Neural cell (in vitro differentiated cells): ENCODE data around the gene RNASE13. TPM values are rescaled to one million over a fixed set of nuclear protein-coding genes. Genes with fewer than 3 reads are reported as not detected.
"Not testable (repeated sequence)": the region's sequence is repeated elsewhere in the genome, so short reads cannot be mapped to it uniquely, and the experiment has no call there.

Experiments
- H2AFZ ChIP-seq: fragments of 200-600, 300-800 bp; sonication (generic), shearing (Covaris generic); 2 replicates; pipeline ENCODE4 v1.6.0; 2014; ENCODE audit warnings: low read depth, mild to moderate bottlenecking, antibody characterized with exemption, low read length, moderate library complexity
- H3F3A ChIP-seq: fragments of 200-600 bp; shearing (Covaris generic); 2 replicates; pipeline ENCODE4 v1.6.1; 2016; ENCODE audit warnings: mild to moderate bottlenecking, moderate library complexity, mixed read lengths, antibody characterized with exemption, low read length; ENCODE audit not compliant: insufficient read depth, poor library complexity, severe bottlenecking
- H3K27ac ChIP-seq: fragments of 200-600, 300-800 bp; sonication (generic), shearing (Covaris generic); 2 replicates; pipeline ENCODE4 v1.5.1; 2014; ENCODE audit warnings: mild to moderate bottlenecking, low read length, moderate library complexity
- H3K27me3 ChIP-seq: fragments of 300-800, 200-600 bp; sonication (generic), shearing (Covaris generic); 2 replicates; pipeline ENCODE4 v1.6.0; 2014; ENCODE audit warnings: mild to moderate bottlenecking, low read depth, low read length, moderate library complexity; ENCODE audit not compliant: insufficient read depth
- H3K36me3 ChIP-seq: fragments of 300-800, 200-600 bp; sonication (generic), shearing (Covaris generic); 2 replicates; pipeline ENCODE4 v1.5.1; 2014; ENCODE audit warnings: mild to moderate bottlenecking, antibody characterized with exemption, low read length, moderate library complexity; ENCODE audit not compliant: insufficient read depth
- H3K4me2 ChIP-seq: fragments of 300-800, 200-600 bp; sonication (generic), shearing (Covaris generic); 2 replicates; pipeline ENCODE4 v1.6.0; 2014; ENCODE audit warnings: mild to moderate bottlenecking, low read length
- H3K4me3 ChIP-seq: fragments of 300-800, 200-600 bp; sonication (generic), shearing (Covaris generic); 2 replicates; pipeline ENCODE4 v1.5.1; 2014; ENCODE audit warnings: mild to moderate bottlenecking, low read length, moderate library complexity
- H3K79me2 ChIP-seq: fragments of 200-600 bp; shearing (Covaris generic); replicated peaks from 2 replicates; pipeline ENCODE4 v1.6.0; 2014; ENCODE audit warnings: mild to moderate bottlenecking, low read length, moderate library complexity; ENCODE audit not compliant: insufficient read depth
- H3K9ac ChIP-seq: fragments of 300-800, 200-600 bp; sonication (generic), shearing (Covaris generic); 2 replicates; pipeline ENCODE4 v1.6.1; 2016; ENCODE audit warnings: mild to moderate bottlenecking, low read length, mixed read lengths
- H3K9me2 ChIP-seq: fragments of 200-600 bp; shearing (Covaris generic); 2 replicates; pipeline ENCODE4 v1.6.1; 2016; ENCODE audit warnings: mild to moderate bottlenecking, low read length, mixed read lengths; ENCODE audit not compliant: insufficient read depth
- H3K9me3 ChIP-seq: fragments of 200-600, 300-800 bp; sonication (generic), shearing (Covaris generic); 2 replicates; pipeline ENCODE4 v1.6.1; 2016; ENCODE audit warnings: mild to moderate bottlenecking, mixed run types, low read length, moderate library complexity, mixed read lengths
- H4K20me1 ChIP-seq: fragments of 200-600 bp; shearing (Covaris generic); 2 replicates; pipeline ENCODE4 v1.6.1; 2016; ENCODE audit warnings: mild to moderate bottlenecking, mixed run types; ENCODE audit not compliant: insufficient read depth
- CTCF ChIP-seq: fragments of 450-650 bp; IDR thresholded peaks from 2 replicates; pipeline ENCODE4 v1.5.1; 2014; ENCODE audit warnings: antibody characterized with exemption, mild to moderate bottlenecking, moderate library complexity; ENCODE audit not compliant: poor library complexity, severe bottlenecking
- EP300 ChIP-seq: fragments of 450-650 bp; conservative IDR thresholded peaks from 2 replicates; pipeline ENCODE4 v1.6.1; 2014; ENCODE audit warnings: antibody characterized with exemption, mild to moderate bottlenecking, moderate library complexity; ENCODE audit not compliant: poor library complexity, severe bottlenecking
- EZH2 ChIP-seq: fragments of 200-600, 300-800 bp; shearing (Covaris generic), sonication (generic); IDR thresholded peaks from 2 replicates; pipeline ENCODE4 v1.6.1; 2014; ENCODE audit warnings: antibody characterized with exemption, low read length, borderline replicate concordance, mild to moderate bottlenecking; ENCODE audit not compliant: insufficient read depth, poor library complexity, severe bottlenecking
- MXI1 ChIP-seq: fragments of 450-650 bp; conservative IDR thresholded peaks from 2 replicates; pipeline ENCODE4 v1.6.1; 2014; ENCODE audit warnings: antibody characterized with exemption, mild to moderate bottlenecking; ENCODE audit not compliant: poor library complexity, severe bottlenecking
- POLR2AphosphoS5 ChIP-seq: IDR thresholded peaks from 2 replicates; pipeline ENCODE4 v1.6.1; 2012
- RAD21 ChIP-seq: fragments of 450-650 bp; conservative IDR thresholded peaks from 2 replicates; pipeline ENCODE4 v1.6.1; 2014; ENCODE audit warnings: antibody characterized with exemption, mild to moderate bottlenecking, moderate library complexity
- REST ChIP-seq: IDR thresholded peaks from 2 replicates; pipeline ENCODE4 v1.6.1; 2012; ENCODE audit warnings: borderline replicate concordance
- SMC3 ChIP-seq: fragments of 450-650 bp; conservative IDR thresholded peaks from 2 replicates; pipeline ENCODE4 v1.6.1; 2014; ENCODE audit warnings: antibody characterized with exemption, mild to moderate bottlenecking, moderate library complexity; ENCODE audit not compliant: poor library complexity
- TAF1 ChIP-seq: IDR thresholded peaks from 2 replicates; pipeline ENCODE4 v1.6.1; 2012; ENCODE audit warnings: low read depth
- polyA plus RNA-seq: library from polyadenylated mRNA; depleted of rRNA; stranded (reverse); fragments of >200 nt; gene quantifications from 2 replicates; pipeline ENCODE4 v1.2.3, GENCODE V29; 2014

RNASE13 gene
- polyA plus RNA-seq, 1 donor from 2014 or later = not detected

GRCh38 chr14:21014761-21015190 lies 19.8 kb downstream of the RNASE13 start:
- H3K79me2 ChIP-seq = no peaks in the 10 kb centered on the region
- no peaks in the 10 kb centered on the region for H4K20me1 ChIP-seq
- H3K9me2 ChIP-seq = no peaks in the 10 kb centered on the region
- H3K27ac ChIP-seq = peak overlapping the region; percentile 62
- H3K36me3 ChIP-seq = no peaks in the 10 kb centered on the region
- H3F3A ChIP-seq = no peaks in the 10 kb centered on the region
- peak overlapping the region; percentile 43 for H3K4me3 ChIP-seq
- no peaks in the 10 kb centered on the region for H3K27me3 ChIP-seq
- H3K4me2 ChIP-seq = no peak overlapping the region
- H3K9ac ChIP-seq = no peak overlapping the region
- no peaks in the 10 kb centered on the region for H3K9me3 ChIP-seq
- no peak overlapping the region for H2AFZ ChIP-seq
- TF ChIP-seq SMC3 (peak; percentile 93), EP300 (no peak), REST (no peak), POLR2AphosphoS5 (no peak), MXI1 (no peak), CTCF (peak; percentile 94), RAD21 (peak; percentile 92), EZH2 (no peak), TAF1 (no peak)

- no peak overlapping the region for H2AFZ ChIP-seq
- no peaks in the 10 kb centered on the region for H3K27me3 ChIP-seq
- no peak overlapping the region for H3K4me3 ChIP-seq
- no peaks in the 10 kb centered on the region for H3K9me2 ChIP-seq
- H3K9ac ChIP-seq = no peak overlapping the region
- TF ChIP-seq RAD21 = no peak
- no peak overlapping the region for H3K27ac ChIP-seq
- H3K9me3 ChIP-seq = no peaks in the 10 kb centered on the region
- no peak overlapping the region for H3K4me2 ChIP-seq
- H3F3A ChIP-seq = no peaks in the 10 kb centered on the region
- no peaks in the 10 kb centered on the region for H3K36me3 ChIP-seq
- H4K20me1 ChIP-seq = no peaks in the 10 kb centered on the region
- no peaks in the 10 kb centered on the region for H3K79me2 ChIP-seq
These were observed 23.5 kb downstream of the RNASE13 start for GRCh38 chr14:21011136-21011535.

- H3K27me3 ChIP-seq, H3K9me2 ChIP-seq, H3K27ac ChIP-seq, H2AFZ ChIP-seq, H3K9ac ChIP-seq, H3K4me2 ChIP-seq, H3F3A ChIP-seq, H4K20me1 ChIP-seq, H3K36me3 ChIP-seq, H3K4me3 ChIP-seq, H3K9me3 ChIP-seq, H3K79me2 ChIP-seq: not testable (repeated sequence)
These were observed 24.9 kb downstream of the RNASE13 start for GRCh38 chr14:21009721-21010120.
